GM19455 (cell line): ENCODE measurements around the gene ABHD14A.

Experiments used
- ATAC-seq: cut with Tn5 transposase; IDR thresholded peaks from one replicate; pipeline ENCODE4 v1.9.1; 2021; ENCODE audit not compliant: unreplicated experiment

ABHD14A gene

GRCh38 chr3:51940648-51941462 is 34.0 kb upstream of the ABHD14A start:
- ATAC-seq: no peak

GRCh38 chr3:51941463-51941797 is 33.4 kb upstream of the ABHD14A start:
- ATAC-seq: no peak

- ATAC-seq: peak; percentile 91
These were observed 32.9 kb upstream of the ABHD14A start, which contains the start of the genes PARP3 and RRP9 for GRCh38 chr3:51941798-51942602. Gene PARP3, plus strand, starts transcription at chr3:51942363. Its CDS starts 993 bp downstream, at chr3:51943356. Gene RRP9, minus strand, starts transcription at chr3:51941904. Its CDS starts 37 bp downstream, at chr3:51941867.

- no peak for ATAC-seq
These were observed 32.0 kb upstream of the ABHD14A start for GRCh38 chr3:51942603-51943450.

GRCh38 chr3:51943451-51944391 is 31.1 kb upstream of the ABHD14A start:
- no peak for ATAC-seq

GRCh38 chr3:51944451-51945021 is 30.3 kb upstream of the ABHD14A start:
- no peak for ATAC-seq

GRCh38 chr3:51945031-51945840 is 29.6 kb upstream of the ABHD14A start:
- ATAC-seq: no peak

- no peak for ATAC-seq
These were observed 28.7 kb upstream of the ABHD14A start for GRCh38 chr3:51945926-51946705.

- ATAC-seq: no peak
These were observed 28.1 kb upstream of the ABHD14A start for GRCh38 chr3:51946796-51947195.

GRCh38 chr3:51947215-51947900 is 27.5 kb upstream of the ABHD14A start:
- no peak for ATAC-seq

- no peak for ATAC-seq
These were observed 26.8 kb upstream of the ABHD14A start for GRCh38 chr3:51948016-51948580.

- ATAC-seq: no peak
These were observed 25.7 kb upstream of the ABHD14A start for GRCh38 chr3:51949121-51949520.

GRCh38 chr3:51950899-51951298 is 24.0 kb upstream of the ABHD14A start:
- no peak for ATAC-seq

GRCh38 chr3:51953445-51953844 is 21.4 kb upstream of the ABHD14A start:
- ATAC-seq: no peak

- ATAC-seq: no peak
These were observed 20.8 kb upstream of the ABHD14A start for GRCh38 chr3:51954105-51954504.

GRCh38 chr3:51954713-51955112 is 20.2 kb upstream of the ABHD14A start:
- ATAC-seq: no peak
